HepG2 (cell line): ENCODE data around the gene IGF2BP3. TPM values are rescaled to one million over a fixed set of nuclear protein-coding genes. Genes with fewer than 3 reads are reported as not detected.

Experiments used
- ADNP ChIP-seq: sonication (generic); formaldehyde crosslinking; IDR thresholded peaks from 2 replicates; pipeline ENCODE4 v1.4.0; 2020; ENCODE audit warnings: missing genetic modification reagents
- BRCA1 ChIP-seq: sonication (generic); formaldehyde crosslinking; IDR thresholded peaks from 2 replicates; pipeline ENCODE4 v1.4.0; 2020; ENCODE audit warnings: missing genetic modification reagents
- ELF3 ChIP-seq: IDR thresholded peaks from 2 replicates; pipeline ENCODE4 v1.6.1; 2016; ENCODE audit warnings: missing genetic modification reagents, missing compliant biosample characterization
- FIP1L1 ChIP-seq: fragments of 200-400 bp; formaldehyde crosslinking; IDR thresholded peaks from 2 replicates; pipeline ENCODE4 v1.6.1; 2018; ENCODE audit warnings: low read depth, mild to moderate bottlenecking, low read length, moderate library complexity, borderline replicate concordance; ENCODE audit not compliant: insufficient read depth
- HIC2 ChIP-seq: sonication (generic); formaldehyde crosslinking; IDR thresholded peaks from 2 replicates; pipeline ENCODE4 v1.9.0; 2022; ENCODE audit warnings: low read depth, missing genetic modification reagents
- HOXD1 ChIP-seq: sonication (generic); formaldehyde crosslinking; IDR thresholded peaks from 2 replicates; pipeline ENCODE4 v1.5.0; 2020; ENCODE audit warnings: missing genetic modification reagents
- MEIS1 ChIP-seq: sonication (generic); formaldehyde crosslinking; IDR thresholded peaks from 2 replicates; pipeline ENCODE4 v1.9.0; 2021; ENCODE audit warnings: mild to moderate bottlenecking, missing genetic modification reagents, moderate library complexity, borderline replicate concordance
- NCOR1 ChIP-seq: fragments of 200-600 bp; sonication (generic); IDR thresholded peaks from 2 replicates; pipeline ENCODE4 v1.7.0; 2017; ENCODE audit warnings: antibody characterized with exemption, low read length, borderline replicate concordance
- PHF20 ChIP-seq: sonication (generic); formaldehyde crosslinking; IDR thresholded peaks from 2 replicates; pipeline ENCODE4 v1.5.0; 2020; ENCODE audit warnings: mild to moderate bottlenecking, missing genetic modification reagents
- RXRB ChIP-seq: IDR thresholded peaks from 2 replicates; pipeline ENCODE4 v1.6.1; 2016; ENCODE audit warnings: borderline replicate concordance, missing genetic modification reagents, missing compliant biosample characterization
- YY1 ChIP-seq: IDR thresholded peaks from 2 replicates; pipeline ENCODE4 v1.6.1; 2011; ENCODE audit warnings: low read length, low read depth, moderate library complexity, mild to moderate bottlenecking; ENCODE audit not compliant: insufficient read depth, insufficient replicate concordance
- ZFP41 ChIP-seq: sonication (generic); formaldehyde crosslinking; IDR thresholded peaks from 2 replicates; pipeline ENCODE4 v1.4.0; 2020; ENCODE audit warnings: mild to moderate bottlenecking, missing genetic modification reagents, borderline replicate concordance
- ZNF639 ChIP-seq: conservative IDR thresholded peaks from 2 replicates; pipeline ENCODE4 v1.6.1; 2018; ENCODE audit warnings: missing genetic modification reagents
- ZNF747 ChIP-seq: sonication (generic); formaldehyde crosslinking; IDR thresholded peaks from 2 replicates; pipeline ENCODE4 v1.8.1; 2023; ENCODE audit warnings: missing genetic modification reagents, mild to moderate bottlenecking, borderline replicate concordance
- ZNF773 ChIP-seq: sonication (generic); formaldehyde crosslinking; IDR thresholded peaks from 2 replicates; pipeline ENCODE4 v1.4.0; 2020; ENCODE audit warnings: missing genetic modification reagents, borderline replicate concordance
- ZNF777 ChIP-seq: sonication (generic); formaldehyde crosslinking; IDR thresholded peaks from 2 replicates; pipeline ENCODE4 v1.4.0; 2020; ENCODE audit warnings: missing genetic modification reagents
- ZSCAN25 ChIP-seq: sonication (generic); formaldehyde crosslinking; IDR thresholded peaks from 2 replicates; pipeline ENCODE4 v1.8.0; 2022; ENCODE audit warnings: mild to moderate bottlenecking, missing genetic modification reagents
- polyA plus RNA-seq, 8 experiments: library from polyadenylated mRNA; depleted of rRNA in 3 of 8; stranded (reverse) in 7 of 8; unstranded in 1 of 8; fragments of >200 nt; fragmentation: Illumina TruSeq in 4 of 8; extraction: Trizol in 4 of 8; gene quantifications; 2 replicates each; pipeline versions ENCODE4 v1.2.1 to v1.2.3, GENCODE V29; 2011 to 2016; ENCODE audit warnings: low read depth in 4 of 8, missing spikeins in 1 of 8, mixed read lengths in 1 of 8; ENCODE audit not compliant: insufficient read depth in 1 of 8
- total RNA-seq, 5 experiments: library from RNA; depleted of rRNA; stranded (reverse); fragments of >200 nt; fragmentation: Illumina TruSeq; extraction: Trizol; gene quantifications; 2 replicates each; pipeline ENCODE4 v1.2.3, GENCODE V29; 2016; ENCODE audit warnings: low read depth in 1 of 5

Gene IGF2BP3
- total and polyA plus RNA-seq, 2 of the 13 experiments (the other 11 are each of a cell fraction or from before 2014, with no cell fraction given) = 37.7 to 39.5 TPM

- TF ChIP-seq YY1 (peak; percentile 79), HOXD1 (peak; percentile 53; the same call in 1 of the 2 replicates), HIC2 (peak; percentile 59; the same call in 1 of the 2 replicates), ZSCAN25 (CRISPR knock-in tag) (peak; percentile 40; the same call in 1 of the 2 replicates), ZNF639 (CRISPR knock-in tag) (no peak), ZNF747 (CRISPR knock-in tag) (0 out of 2 replicates have a peak, but pooled peaks have one; percentile 19), ZNF777 (CRISPR knock-in tag) (no peak), BRCA1 (CRISPR knock-in tag) (no peak), NCOR1 (peak; percentile 78), ZFP41 (CRISPR knock-in tag) (no peak), RXRB (peak; percentile 76), ADNP (CRISPR knock-in tag) (peak; percentile 90), MEIS1 (CRISPR knock-in tag) (no peak), ZNF773 (CRISPR knock-in tag) (no peak), PHF20 (CRISPR knock-in tag) (no peak), ELF3 (CRISPR knock-in tag) (peak; percentile 46; the same call in 1 of the 2 replicates), FIP1L1 (0 out of 2 replicates have a peak, but pooled peaks have one; percentile 49)
Observed at GRCh38 chr7:23293500-23294073, 176.7 kb downstream of the IGF2BP3 start (continued).
